ENCODE results near the gene LRIG1. TPM values are rescaled to one million over a fixed set of nuclear protein-coding genes. Genes with fewer than 3 reads are reported as not detected.

The LRIG1 gene
- total RNA-seq, 3 donors from 2014 or later, result 66.1 to 227 (median 131) TPM

- intact Hi-C loops (cut with DNase I; ENCODE audit: low total_unique reads), result no loop called here
- H3K36me3 ChIP-seq, result no peaks in the 10 kb centered on the region
- no peaks in the 10 kb centered on the region for H3K9me3 ChIP-seq
- no peaks in the 10 kb centered on the region for H3K4me1 ChIP-seq
- H3K27me3 ChIP-seq, result no peaks in the 10 kb centered on the region
- no peak for DNase-seq (ENCODE audit: low spot score in 2 of 2)
- H3K4me3 ChIP-seq, result no peak overlapping the region
- TF ChIP-seq CTCF (IDR thresholded peaks at IDR 0.05) (no peak), POLR2AphosphoS5 (IDR thresholded peaks at IDR 0.05) (no peak), POLR2A (IDR thresholded peaks at IDR 0.05) (no peak)
- H3K27ac ChIP-seq, result no peak overlapping the region
These were observed 164.5 kb downstream of the LRIG1 start for GRCh38 chr3:66336333-66336766.

- intact Hi-C loops (cut with DNase I; ENCODE audit: low total_unique reads), result no loop called here
- Histone ChIP-seq H3K9me3 (no peaks in the 10 kb centered on the region), H3K4me1 (no peaks in the 10 kb centered on the region), H3K36me3 (no peaks in the 10 kb centered on the region), H3K4me3 (no peak overlapping the region), H3K27me3 (no peaks in the 10 kb centered on the region), H3K27ac (no peak overlapping the region)
- TF ChIP-seq POLR2AphosphoS5 (IDR thresholded peaks at IDR 0.05), result no peak
- no peak for TF ChIP-seq CTCF (IDR thresholded peaks at IDR 0.05)
- TF ChIP-seq POLR2A (IDR thresholded peaks at IDR 0.05), result no peak
- DNase-seq (ENCODE audit: low spot score in 2 of 2), result no peak
These were observed 165.2 kb downstream of the LRIG1 start for GRCh38 chr3:66335671-66336070.

All from breast epithelium (tissue), 4 donors.